ENCODE measurements around the gene ATAD3C.

- TF ChIP-seq REST (IDR thresholded peaks at IDR 0.05; ENCODE audit: low read depth, low read length) = no peak
- no peak for TF ChIP-seq EZH2 (IDR thresholded peaks at IDR 0.05; ENCODE audit: borderline replicate concordance, control insufficient read depth, low read depth, low read length)
- no peak for TF ChIP-seq YY1 (IDR thresholded peaks at IDR 0.05; ENCODE audit: low read depth, low read length)
- no peak for TF ChIP-seq IRF5 (IDR thresholded peaks at IDR 0.05; ENCODE audit: borderline replicate concordance)
- TF ChIP-seq POLR2A (IDR thresholded peaks at IDR 0.05; ENCODE audit: low read depth, low read length) = no peak
- TF ChIP-seq SPI1 (IDR thresholded peaks at IDR 0.05; ENCODE audit: borderline replicate concordance, insufficient read depth, low read depth, low read length) = no peak
- no peak for TF ChIP-seq CTCF (IDR thresholded peaks at IDR 0.05 in 2 of 3, conservative IDR thresholded peaks at IDR 0.05 in 1 of 3; ENCODE audit: control insufficient read depth in 2 of 3, extremely low read depth in 1 of 3, insufficient read depth in 1 of 3, low read depth in 3 of 3, low read length in 3 of 3)
These were observed 19.8 kb upstream of the ATAD3C start for GRCh38 chr1:1429671-1430073.

Data from GM12878 (cell line).